PC-9 (cell line): ENCODE measurements around the gene OIP5. TPM values are rescaled to one million over a fixed set of nuclear protein-coding genes. Genes with fewer than 3 reads are reported as not detected.
A peak's percentile ranks its signal among the peaks of the same experiment; 100 is the strongest.

ENCODE experiments used
- Bru-seq: library from RNA; stranded (reverse); fragments of 400-500 nt; gene quantifications from one replicate; lab custom pipeline; 2021; lab: Mats Ljungman, UMichigan
- BruChase-seq, 2 experiments: library from RNA; stranded (reverse); fragments of 400-500 nt; gene quantifications; one replicate each; lab custom pipeline; 2021; lab: Mats Ljungman, UMichigan
- BruUV-seq: library from RNA; stranded (reverse); fragments of 400-500 nt; replicated peaks from 2 replicates; lab custom pipeline; 2021; lab: Mats Ljungman, UMichigan
- CTCF ChIA-PET: fragments of 300-600 bp; sonication (Branson Sonifier 250); formaldehyde crosslinking; loops from one replicate; lab custom pipeline; 2022; ENCODE audit warnings: antibody characterized with exemption; lab: Charles Lee
- POLR2A ChIA-PET: fragments of 300-600 bp; sonication (Branson Sonifier 250); formaldehyde crosslinking; loops from one replicate; lab custom pipeline; 2022; ENCODE audit warnings: antibody characterized with exemption; ENCODE audit not compliant: unreplicated experiment; lab: Charles Lee
- DNase-seq, 2 experiments: peaks; one replicate each; pipeline versions ENCODE4 v3.0.0 to v3.0.0-alpha.2; 2015 to 2022; ENCODE audit warnings: mixed read lengths in 1 of 2
- H2AFZ ChIP-seq: fragments of 200-600 bp; sonication (generic); 2 replicates; pipeline ENCODE4 v1.8.1; 2017; ENCODE audit warnings: antibody characterized with exemption
- H3F3A ChIP-seq: fragments of 200-600 bp; sonication (generic); 2 replicates; pipeline ENCODE4 v1.8.1; 2017; ENCODE audit warnings: antibody characterized with exemption, mild to moderate bottlenecking, low read depth; ENCODE audit not compliant: insufficient read depth
- H3K27ac ChIP-seq: fragments of 200-600 bp; sonication (generic); 2 replicates; pipeline ENCODE4 v1.6.1; 2016; ENCODE audit warnings: mixed run types
- H3K27me3 ChIP-seq: fragments of 200-600 bp; sonication (generic); 2 replicates; pipeline ENCODE4 v1.6.1; 2016; ENCODE audit warnings: low read depth, mixed run types; ENCODE audit not compliant: insufficient read depth
- H3K36me3 ChIP-seq: fragments of 200-600 bp; sonication (generic); 2 replicates; pipeline ENCODE4 v1.6.1; 2016; ENCODE audit warnings: low read depth, mixed run types
- H3K4me1 ChIP-seq: fragments of 200-600 bp; sonication (generic); replicated peaks from 2 replicates; pipeline ENCODE4 v1.6.1; 2016; ENCODE audit warnings: mixed run types; ENCODE audit not compliant: insufficient read depth
- H3K4me2 ChIP-seq: fragments of 200-600 bp; sonication (generic); 2 replicates; pipeline ENCODE4 v1.6.1; 2017; ENCODE audit warnings: mixed run types
- H3K4me3 ChIP-seq: fragments of 200-600 bp; sonication (generic); 2 replicates; pipeline ENCODE4 v1.6.1; 2016; ENCODE audit warnings: mixed run types
- H3K79me2 ChIP-seq: fragments of 200-600 bp; sonication (generic); 2 replicates; pipeline ENCODE4 v1.6.1; 2017; ENCODE audit warnings: low read depth, mixed run types
- H3K9me2 ChIP-seq: fragments of 200-600 bp; sonication (generic); 2 replicates; pipeline ENCODE4 v1.8.1; 2017; ENCODE audit warnings: mild to moderate bottlenecking; ENCODE audit not compliant: insufficient read depth
- H3K9me3 ChIP-seq: fragments of 200-600 bp; sonication (generic); 2 replicates; pipeline ENCODE4 v1.8.1; 2016; ENCODE audit warnings: low read depth; ENCODE audit not compliant: insufficient read depth
- H4K20me1 ChIP-seq: fragments of 200-600 bp; sonication (generic); 2 replicates; pipeline ENCODE4 v1.8.1; 2017; ENCODE audit not compliant: insufficient read depth
- EZH2 ChIP-seq: fragments of 200-600 bp; sonication (generic); IDR thresholded peaks from 2 replicates; pipeline ENCODE4 v1.8.0; 2017; ENCODE audit warnings: antibody characterized with exemption, low read depth
- intact Hi-C: fragments of 100-400 bp; cut with micrococcal nuclease; formaldehyde crosslinking; loops from one replicate; pipeline ENCODE4 v1.10.0; 2022; ENCODE audit not compliant: unreplicated experiment
- long read RNA-seq: library from polyadenylated mRNA; stranded (forward); transcript quantifications from one replicate; pipeline ENCODE4 v2.0.0, GENCODE V29; 2022
- total RNA-seq: library from RNA; stranded (reverse); gene quantifications from 2 replicates; pipeline ENCODE4 v1.2.3, GENCODE V29; 2021
- TF ChIP-seq, protein P1 (sequence below): fragments of 200-600 bp; sonication (generic); conservative IDR thresholded peaks from 2 replicates; pipeline ENCODE4 v1.6.1; 2017; ENCODE audit warnings: mixed run types, antibody characterized with exemption, mild to moderate bottlenecking, moderate library complexity

OIP5 gene
- 23.9 and 25.4 TPM in 2 replicates for total RNA-seq
- Bru-seq, nascent RNA: percentile 66 among the genes with signal in this experiment
- BruChase-seq, experiment 1, labeled RNA remaining after a 2-hour chase: percentile 60 among the genes with signal in this experiment
- percentile 67 among the genes with signal in this experiment for BruChase-seq, experiment 2, labeled RNA remaining after a 6-hour chase
- long read RNA-seq, transcript OIP5-201 (5 exons, 1,236 nt): major isoform, 71 of 88 reads
- long read RNA-seq, transcript OIP5-202 (4 exons, 485 nt): minor isoform, 5 of 88 reads
- long read RNA-seq, partial matches to known transcripts: 2 of 88 reads
- long read RNA-seq, other reads (novel, unspliced or antisense): 10 of 88 reads

DNA sequence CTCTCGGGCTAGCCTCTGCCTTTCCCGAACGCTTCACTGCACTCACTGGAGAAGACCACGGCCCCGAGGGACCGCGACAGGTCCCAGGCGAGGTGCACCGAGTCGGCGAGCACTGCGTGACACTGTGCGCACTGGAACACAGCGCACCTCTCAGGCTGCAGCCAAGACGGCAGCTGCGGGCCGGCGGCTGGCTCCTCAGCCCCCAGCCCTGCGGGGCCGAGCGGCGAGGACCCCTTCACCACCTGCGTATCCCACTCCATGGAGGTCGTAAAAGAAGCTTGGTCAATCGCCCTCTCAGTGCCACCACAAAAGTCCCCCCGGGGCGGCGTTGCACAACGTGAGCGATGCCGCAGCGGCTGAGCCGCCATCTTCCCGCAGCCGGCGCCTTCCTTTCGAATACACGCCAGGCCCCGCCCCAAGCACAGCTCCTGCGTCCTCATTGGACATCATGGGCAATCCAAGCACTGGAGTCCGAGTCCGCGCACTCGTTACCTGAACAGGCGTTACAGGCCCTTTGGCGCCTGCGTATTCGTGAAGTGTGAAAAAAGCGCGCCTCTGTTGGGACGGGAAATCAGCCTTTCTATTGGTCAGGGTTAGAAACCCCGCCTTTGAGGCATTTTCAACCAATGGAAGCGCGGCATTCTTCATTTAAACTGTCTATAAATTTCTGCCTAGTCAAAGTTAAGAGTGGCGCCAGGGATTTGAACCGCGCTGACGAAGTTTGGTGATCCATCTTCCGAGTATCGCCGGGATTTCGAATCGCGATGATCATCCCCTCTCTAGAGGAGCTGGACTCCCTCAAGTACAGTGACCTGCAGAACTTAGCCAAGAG, at the start of gene OIP5, which contains the start of gene NUSAP1:
Gene OIP5, minus strand, starts transcription at position 398 of the 832 bp plus-strand sequence. Its CDS starts 30 bp downstream, at position 368.
Gene NUSAP1, plus strand, starts transcription at position 688 of the 832 bp plus-strand sequence. Its CDS starts 77 bp downstream, at position 765.
- H3K79me2 ChIP-seq: peaks cover 51% of the 10 kb centered on the region
- peaks cover 22% of the 10 kb centered on the region; the same call in 1 of the 2 replicates for H3K4me1 ChIP-seq
- no peaks in the 10 kb centered on the region for H3K27me3 ChIP-seq
- no peaks in the 10 kb centered on the region for H3K9me3 ChIP-seq
- POLR2A ChIA-PET: interaction anchor here (0.5 to 0.8 kb wide), 7 partner anchors 83 to 941 kb away, joined by 3 to 17 read pairs (median 4); partner anchors contain the start of genes INO80, RPAP1 and TMEM87A
- no peaks in the 10 kb centered on the region for H4K20me1 ChIP-seq
- H3K9me2 ChIP-seq: no peaks in the 10 kb centered on the region
- no peaks in the 10 kb centered on the region for H3K36me3 ChIP-seq
- TF ChIP-seq EZH2: no peak
- TF ChIP-seq, protein P1, sequence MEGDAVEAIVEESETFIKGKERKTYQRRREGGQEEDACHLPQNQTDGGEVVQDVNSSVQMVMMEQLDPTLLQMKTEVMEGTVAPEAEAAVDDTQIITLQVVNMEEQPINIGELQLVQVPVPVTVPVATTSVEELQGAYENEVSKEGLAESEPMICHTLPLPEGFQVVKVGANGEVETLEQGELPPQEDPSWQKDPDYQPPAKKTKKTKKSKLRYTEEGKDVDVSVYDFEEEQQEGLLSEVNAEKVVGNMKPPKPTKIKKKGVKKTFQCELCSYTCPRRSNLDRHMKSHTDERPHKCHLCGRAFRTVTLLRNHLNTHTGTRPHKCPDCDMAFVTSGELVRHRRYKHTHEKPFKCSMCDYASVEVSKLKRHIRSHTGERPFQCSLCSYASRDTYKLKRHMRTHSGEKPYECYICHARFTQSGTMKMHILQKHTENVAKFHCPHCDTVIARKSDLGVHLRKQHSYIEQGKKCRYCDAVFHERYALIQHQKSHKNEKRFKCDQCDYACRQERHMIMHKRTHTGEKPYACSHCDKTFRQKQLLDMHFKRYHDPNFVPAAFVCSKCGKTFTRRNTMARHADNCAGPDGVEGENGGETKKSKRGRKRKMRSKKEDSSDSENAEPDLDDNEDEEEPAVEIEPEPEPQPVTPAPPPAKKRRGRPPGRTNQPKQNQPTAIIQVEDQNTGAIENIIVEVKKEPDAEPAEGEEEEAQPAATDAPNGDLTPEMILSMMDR: peak; percentile 52
- peak within 1 kb of the TSS; percentile 96 for H3K4me2 ChIP-seq
- intact Hi-C loops: loop anchor here (1.0 to 5.0 kb wide), 4 partner anchors 50 to 428 kb away; partner anchors contain the start of genes CHP1 and INO80
- H3K27ac ChIP-seq: peak within 1 kb of the TSS; percentile 58
- peak; percentile 97 to 98 for DNase-seq
- no TSS peak for BruUV-seq
- peak within 1 kb of the TSS; percentile 99 for H2AFZ ChIP-seq
- H3F3A ChIP-seq: peaks cover 5% of the 10 kb centered on the region; the same call in 1 of the 2 replicates
- CTCF ChIA-PET: interaction anchor here (0.7 to 1.0 kb wide), 2 partner anchors 425 to 426 kb away, joined by 3 to 6 read pairs; no protein-coding TSS in a partner anchor
- H3K4me3 ChIP-seq: peak within 1 kb of the TSS; percentile 85

- Histone ChIP-seq H3F3A (peaks cover 4% of the 10 kb centered on the region; the same call in 1 of the 2 replicates), H3K4me3 (no peak overlapping the region), H3K4me1 (no peaks in the 10 kb centered on the region), H2AFZ (no peak overlapping the region), H3K9me3 (no peaks in the 10 kb centered on the region), H3K79me2 (no peaks in the 10 kb centered on the region), H3K27me3 (no peaks in the 10 kb centered on the region), H3K4me2 (no peak overlapping the region), H4K20me1 (no peaks in the 10 kb centered on the region), H3K27ac (no peak overlapping the region), H3K9me2 (no peaks in the 10 kb centered on the region), H3K36me3 (0 out of 2 replicates have a peak, but pooled peaks cover 6% of the 10 kb centered on the region)
- no TSS peak for BruUV-seq
- ChIA-PET CTCF (no interaction called here), POLR2A (no interaction called here)
- DNase-seq: no peak
- intact Hi-C loops: no loop called here
- TF ChIP-seq, protein P1: no peak
- TF ChIP-seq EZH2: no peak
These were observed 45.6 kb upstream of the OIP5 start for GRCh38 chr15:41377978-41378377.

- DNase-seq: no peak
- POLR2A ChIA-PET: no interaction called here
These were observed 35.0 kb upstream of the OIP5 start for GRCh38 chr15:41367418-41367817.

More at GRCh38 chr15:41367418-41367817, 35.0 kb upstream of the OIP5 start:
- no peak overlapping the region for H3K4me2 ChIP-seq
- no peaks in the 10 kb centered on the region for H3K27me3 ChIP-seq
- no peaks in the 10 kb centered on the region for H3K9me2 ChIP-seq
- no peaks in the 10 kb centered on the region for H3K4me1 ChIP-seq
- H3F3A ChIP-seq: peaks cover under 1% of the 10 kb centered on the region; the same call in 1 of the 2 replicates
- H2AFZ ChIP-seq: no peak overlapping the region
- H3K27ac ChIP-seq: no peak overlapping the region
- intact Hi-C loops: no loop called here
- BruUV-seq: no TSS peak
- CTCF ChIA-PET: no interaction called here
- H3K79me2 ChIP-seq: no peaks in the 10 kb centered on the region
- H3K4me3 ChIP-seq: no peak overlapping the region
- 0 out of 2 replicates have a peak, but pooled peaks cover 4% of the 10 kb centered on the region for H3K36me3 ChIP-seq
- H3K9me3 ChIP-seq: no peaks in the 10 kb centered on the region
- no peaks in the 10 kb centered on the region for H4K20me1 ChIP-seq
- TF ChIP-seq, protein P1: no peak
- TF ChIP-seq EZH2: no peak
